ENCODE data around the gene MYO9B. TPM values are rescaled to one million over a fixed set of nuclear protein-coding genes. Genes with fewer than 3 reads are reported as not detected.

MYO9B gene
- total RNA-seq, 1 donor = 96.6 TPM

DNA sequence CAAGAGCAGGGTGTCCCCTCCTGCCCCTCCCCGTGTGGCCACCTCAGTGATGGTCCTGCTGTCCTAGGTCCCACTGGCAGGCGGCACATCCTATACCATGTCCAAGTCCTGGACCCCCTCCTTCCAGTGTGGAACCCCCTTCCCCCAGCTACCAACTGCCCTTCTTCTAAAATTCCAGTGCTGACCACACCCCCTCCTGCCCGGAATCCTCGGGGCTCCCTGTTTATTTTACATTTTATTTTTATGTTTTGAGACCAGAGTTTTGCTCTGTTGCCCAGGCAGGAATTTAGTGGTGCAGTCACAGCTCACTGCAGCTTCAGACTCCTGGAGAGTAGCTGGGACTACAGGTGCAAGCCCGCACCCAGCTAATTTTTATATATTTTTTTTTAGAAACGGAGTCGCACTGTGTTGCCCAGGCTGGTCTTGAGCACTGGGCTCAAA, 48.0 kb upstream of the MYO9B start:
- peaks cover 45% of the 10 kb centered on the region for H3K27me3 ChIP-seq (ENCODE audit: insufficient read depth, low read length)

DNA sequence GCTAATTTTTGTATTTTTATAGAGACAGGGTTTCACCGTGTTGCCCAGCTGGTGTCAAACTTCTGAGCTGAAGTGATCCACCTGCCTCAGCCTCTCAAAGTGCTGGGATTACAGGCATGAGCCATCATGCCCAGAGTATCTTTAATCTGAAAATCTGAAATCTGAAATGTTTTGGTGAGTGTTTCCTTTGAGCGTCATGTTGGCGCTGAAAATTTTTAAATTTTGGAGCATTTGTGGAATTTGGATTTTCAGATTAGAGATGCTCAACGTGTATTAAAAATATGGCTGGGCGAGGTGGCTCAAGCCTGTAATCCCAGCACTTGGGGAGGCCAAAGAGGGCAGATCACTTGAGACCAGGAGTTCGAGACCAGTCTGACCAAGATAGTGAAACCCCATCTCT, 43.8 kb upstream of the MYO9B start:
- Histone ChIP-seq H3K9me3 (ENCODE audit: low read depth, low read length) (no peaks in the 10 kb centered on the region), H3K27me3 (ENCODE audit: insufficient read depth, low read length) (peaks cover 23% of the 10 kb centered on the region), H3K36me3 (ENCODE audit: insufficient read depth, low read length) (no peaks in the 10 kb centered on the region), H3K4me2 (ENCODE audit: insufficient read depth, low read length) (no peak overlapping the region), H3K4me3 (ENCODE audit: insufficient read depth, low read length) (no peak overlapping the region), H4K20me1 (ENCODE audit: insufficient read depth, low read length) (no peaks in the 10 kb centered on the region), H3K4me1 (ENCODE audit: insufficient read depth, low read length) (no peaks in the 10 kb centered on the region), H3K79me2 (ENCODE audit: insufficient read depth, low read length) (no peaks in the 10 kb centered on the region), H3K27ac (ENCODE audit: low read depth, low read length) (no peak overlapping the region), H2AFZ (ENCODE audit: low read length) (no peak overlapping the region)
- TF ChIP-seq, protein P1, sequence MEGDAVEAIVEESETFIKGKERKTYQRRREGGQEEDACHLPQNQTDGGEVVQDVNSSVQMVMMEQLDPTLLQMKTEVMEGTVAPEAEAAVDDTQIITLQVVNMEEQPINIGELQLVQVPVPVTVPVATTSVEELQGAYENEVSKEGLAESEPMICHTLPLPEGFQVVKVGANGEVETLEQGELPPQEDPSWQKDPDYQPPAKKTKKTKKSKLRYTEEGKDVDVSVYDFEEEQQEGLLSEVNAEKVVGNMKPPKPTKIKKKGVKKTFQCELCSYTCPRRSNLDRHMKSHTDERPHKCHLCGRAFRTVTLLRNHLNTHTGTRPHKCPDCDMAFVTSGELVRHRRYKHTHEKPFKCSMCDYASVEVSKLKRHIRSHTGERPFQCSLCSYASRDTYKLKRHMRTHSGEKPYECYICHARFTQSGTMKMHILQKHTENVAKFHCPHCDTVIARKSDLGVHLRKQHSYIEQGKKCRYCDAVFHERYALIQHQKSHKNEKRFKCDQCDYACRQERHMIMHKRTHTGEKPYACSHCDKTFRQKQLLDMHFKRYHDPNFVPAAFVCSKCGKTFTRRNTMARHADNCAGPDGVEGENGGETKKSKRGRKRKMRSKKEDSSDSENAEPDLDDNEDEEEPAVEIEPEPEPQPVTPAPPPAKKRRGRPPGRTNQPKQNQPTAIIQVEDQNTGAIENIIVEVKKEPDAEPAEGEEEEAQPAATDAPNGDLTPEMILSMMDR (IDR thresholded peaks at IDR 0.05; ENCODE audit: extremely low read depth, low read depth, low read length) = no peak
- no peak for DNase-seq (ENCODE audit: insufficient read length, low spot score, missing footprints)

More for the DNA sequence above, 48.0 kb upstream of the MYO9B start:
- H3K27ac ChIP-seq (ENCODE audit: low read depth, low read length) = no peak overlapping the region
- no peak overlapping the region for H3K4me2 ChIP-seq (ENCODE audit: insufficient read depth, low read length)
- DNase-seq (ENCODE audit: insufficient read length, low spot score, missing footprints) = peak; percentile 74
- no peaks in the 10 kb centered on the region for H4K20me1 ChIP-seq (ENCODE audit: insufficient read depth, low read length)
- no peaks in the 10 kb centered on the region for H3K79me2 ChIP-seq (ENCODE audit: insufficient read depth, low read length)
- H3K36me3 ChIP-seq (ENCODE audit: insufficient read depth, low read length) = no peaks in the 10 kb centered on the region
- no peak overlapping the region for H3K4me3 ChIP-seq (ENCODE audit: insufficient read depth, low read length)
- TF ChIP-seq, protein P1 (IDR thresholded peaks at IDR 0.05; ENCODE audit: extremely low read depth, low read depth, low read length) = no peak
- no peak overlapping the region for H2AFZ ChIP-seq (ENCODE audit: low read length)
- no peaks in the 10 kb centered on the region for H3K4me1 ChIP-seq (ENCODE audit: insufficient read depth, low read length)
- H3K9me3 ChIP-seq (ENCODE audit: low read depth, low read length) = peaks cover 5% of the 10 kb centered on the region

DNA sequence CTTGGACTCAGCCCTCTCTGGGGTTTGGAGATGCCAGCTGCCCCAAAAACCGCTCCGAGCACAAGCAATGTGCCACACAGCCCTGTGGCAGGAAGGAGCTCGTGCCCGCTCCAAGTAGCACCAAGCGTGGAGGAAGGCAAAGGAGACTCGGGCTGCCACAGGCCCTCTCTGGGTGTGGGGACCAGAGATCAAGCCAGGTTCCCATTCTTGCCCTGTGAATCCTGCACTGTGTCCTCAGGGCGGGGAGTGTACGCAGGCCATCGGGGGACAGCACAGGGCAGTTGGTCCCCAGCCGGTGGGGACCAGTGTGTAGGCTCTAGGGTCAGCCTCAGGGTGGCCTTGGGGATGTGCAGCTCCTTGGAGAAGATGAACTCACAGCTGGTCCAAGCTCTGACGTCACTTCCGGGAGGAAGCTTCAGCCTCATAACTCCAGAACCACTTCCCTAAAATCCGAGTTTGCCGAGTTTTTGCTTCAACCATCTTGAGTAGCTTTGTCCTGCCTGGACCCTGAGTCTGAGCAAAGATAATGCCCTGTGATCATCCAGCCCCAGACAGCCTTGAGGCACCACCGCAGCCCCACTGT, 39.6 kb upstream of the MYO9B start:
- Histone ChIP-seq H4K20me1 (ENCODE audit: insufficient read depth, low read length) (no peaks in the 10 kb centered on the region), H3K79me2 (ENCODE audit: insufficient read depth, low read length) (no peaks in the 10 kb centered on the region), H3K4me1 (ENCODE audit: insufficient read depth, low read length) (no peaks in the 10 kb centered on the region), H3K27me3 (ENCODE audit: insufficient read depth, low read length) (peaks cover 3% of the 10 kb centered on the region), H3K4me3 (ENCODE audit: insufficient read depth, low read length) (no peak overlapping the region), H3K9me3 (ENCODE audit: low read depth, low read length) (no peaks in the 10 kb centered on the region), H3K36me3 (ENCODE audit: insufficient read depth, low read length) (no peaks in the 10 kb centered on the region), H3K27ac (ENCODE audit: low read depth, low read length) (no peak overlapping the region), H3K4me2 (ENCODE audit: insufficient read depth, low read length) (no peak overlapping the region), H2AFZ (ENCODE audit: low read length) (no peak overlapping the region)
- DNase-seq (ENCODE audit: insufficient read length, low spot score, missing footprints) = peak; percentile 44
- TF ChIP-seq, protein P1 (IDR thresholded peaks at IDR 0.05; ENCODE audit: extremely low read depth, low read depth, low read length) = no peak

DNA sequence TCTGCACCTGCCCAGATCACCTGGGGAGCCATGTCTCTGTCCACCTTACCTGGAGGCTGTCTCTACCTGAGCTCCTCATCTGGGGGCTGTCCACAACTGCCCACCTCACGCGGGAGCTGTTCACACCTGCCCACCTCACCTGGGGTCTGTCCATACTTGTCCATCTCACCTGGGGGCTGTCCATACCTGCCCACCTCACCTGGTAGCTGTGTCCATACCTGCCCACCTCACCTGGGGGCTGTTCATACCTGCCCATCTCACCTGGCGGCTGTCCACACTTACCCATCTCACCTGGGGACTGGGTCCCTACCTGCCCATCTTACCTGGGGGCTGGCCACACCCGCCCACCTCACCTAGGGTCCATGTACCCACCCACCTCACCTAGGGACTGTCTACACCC, 38.9 kb upstream of the MYO9B start:
- Histone ChIP-seq H3K79me2 (ENCODE audit: insufficient read depth, low read length) (no peaks in the 10 kb centered on the region), H3K36me3 (ENCODE audit: insufficient read depth, low read length) (no peaks in the 10 kb centered on the region), H3K27ac (ENCODE audit: low read depth, low read length) (no peak overlapping the region), H2AFZ (ENCODE audit: low read length) (no peak overlapping the region), H3K4me2 (ENCODE audit: insufficient read depth, low read length) (no peak overlapping the region), H3K4me1 (ENCODE audit: insufficient read depth, low read length) (no peaks in the 10 kb centered on the region), H3K4me3 (ENCODE audit: insufficient read depth, low read length) (no peak overlapping the region), H3K27me3 (ENCODE audit: insufficient read depth, low read length) (peaks cover 3% of the 10 kb centered on the region), H3K9me3 (ENCODE audit: low read depth, low read length) (no peaks in the 10 kb centered on the region), H4K20me1 (ENCODE audit: insufficient read depth, low read length) (no peaks in the 10 kb centered on the region)
- no peak for DNase-seq (ENCODE audit: insufficient read length, low spot score, missing footprints)
- TF ChIP-seq, protein P1 (IDR thresholded peaks at IDR 0.05; ENCODE audit: extremely low read depth, low read depth, low read length) = no peak
